COR-L47 (cell line): ENCODE results near the gene FLNB.
"Not testable (repeated sequence)": the region's sequence is repeated elsewhere in the genome, so short reads cannot be mapped to it uniquely, and the experiment has no call there.

Source experiments
- DNase-seq: peaks from one replicate; lab custom pipeline; 2025; lab: John Stamatoyannopoulos, UW

FLNB gene

DNA sequence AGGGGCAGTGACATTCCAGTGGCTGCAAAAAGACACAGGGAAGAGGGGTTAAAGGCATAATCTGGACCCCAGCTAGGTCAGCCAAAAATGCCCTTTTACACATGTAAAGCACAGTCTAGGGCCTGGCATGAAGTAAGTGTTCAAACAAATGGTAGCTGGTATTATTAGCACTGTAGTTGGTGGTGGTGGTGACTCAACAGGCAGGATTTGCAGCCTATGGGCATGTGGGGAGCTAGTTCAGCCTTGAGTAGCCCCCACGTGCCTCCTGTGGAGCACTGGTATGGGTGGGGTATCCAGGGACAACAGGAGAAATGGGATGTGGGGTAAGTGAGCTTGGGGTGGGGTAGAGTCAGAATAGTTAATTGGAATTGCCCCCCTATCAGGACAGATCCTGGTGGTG lies 175.0 kb downstream of the FLNB start:
- no peak for DNase-seq

DNA sequence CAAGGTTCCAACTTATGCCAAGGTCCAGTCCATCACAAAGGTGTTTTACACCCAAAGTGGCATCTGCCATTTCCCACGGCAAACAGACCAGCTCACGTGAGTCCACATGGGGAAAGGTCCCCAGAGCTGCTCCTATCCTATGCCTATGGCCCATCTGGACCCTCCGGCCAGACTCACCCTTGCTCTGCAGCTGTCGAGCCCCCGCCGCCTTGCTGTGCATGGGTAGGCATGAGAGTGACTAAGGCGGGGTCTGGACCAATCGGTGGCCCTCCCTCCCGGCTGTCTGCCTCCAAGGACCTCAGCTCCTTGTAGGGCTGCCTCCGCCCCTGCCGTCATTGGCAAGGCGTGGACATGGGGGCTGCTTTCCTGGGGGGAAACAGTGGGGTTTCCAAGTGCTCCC lies 175.7 kb downstream of the FLNB start:
- no peak for DNase-seq

DNA sequence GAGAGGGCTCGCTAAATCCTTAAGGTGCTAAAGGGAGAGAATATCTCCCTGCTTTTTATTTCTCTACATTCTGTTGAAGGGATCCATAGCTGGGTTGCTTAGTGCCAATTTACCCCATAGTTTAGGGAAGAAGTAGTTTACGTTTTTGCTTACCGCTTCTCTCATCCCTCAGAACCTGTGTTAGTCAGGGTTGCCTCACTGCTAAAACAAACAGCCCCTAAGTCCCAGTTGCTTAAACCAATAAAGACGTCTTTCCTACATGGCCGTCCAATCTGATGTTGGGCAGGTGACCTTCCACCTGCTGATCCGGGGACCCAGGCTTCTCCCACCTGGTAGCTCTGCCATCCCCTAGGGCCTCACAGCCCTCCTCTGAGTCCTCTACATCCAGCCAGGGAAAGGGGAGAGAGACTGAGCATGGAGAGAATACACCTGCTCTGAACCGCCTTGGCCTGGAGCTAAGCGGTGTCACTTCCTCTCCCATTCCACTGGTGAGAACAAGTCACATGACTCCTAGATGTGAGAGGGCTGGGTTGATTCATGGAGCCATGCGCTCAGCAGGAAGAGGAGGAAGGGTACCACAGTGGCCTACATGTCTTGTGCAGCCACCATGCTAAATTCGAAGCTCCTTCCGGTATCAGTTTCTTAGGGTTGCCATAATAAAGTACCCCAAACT lies 176.2 kb downstream of the FLNB start:
- DNase-seq, result no peak

DNA sequence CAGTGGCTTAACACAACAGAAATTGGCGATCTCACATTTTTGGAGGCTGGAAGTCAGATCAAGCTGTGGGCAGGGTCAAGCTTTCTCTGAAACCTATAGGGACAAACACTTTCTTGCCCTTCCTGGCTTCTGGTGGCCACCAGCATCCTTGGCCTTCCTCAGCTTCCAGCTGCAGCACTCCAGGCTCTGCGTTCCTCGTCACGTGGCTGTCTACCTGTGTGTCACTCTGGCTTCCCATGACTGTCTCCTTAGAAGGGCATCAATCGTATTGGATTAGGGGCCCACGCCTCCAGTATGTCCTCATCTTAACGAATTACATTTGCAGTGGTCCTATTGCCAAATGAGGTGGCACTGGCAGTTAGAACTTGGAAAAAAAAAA lies 176.7 kb downstream of the FLNB start:
- DNase-seq, result no peak

DNA sequence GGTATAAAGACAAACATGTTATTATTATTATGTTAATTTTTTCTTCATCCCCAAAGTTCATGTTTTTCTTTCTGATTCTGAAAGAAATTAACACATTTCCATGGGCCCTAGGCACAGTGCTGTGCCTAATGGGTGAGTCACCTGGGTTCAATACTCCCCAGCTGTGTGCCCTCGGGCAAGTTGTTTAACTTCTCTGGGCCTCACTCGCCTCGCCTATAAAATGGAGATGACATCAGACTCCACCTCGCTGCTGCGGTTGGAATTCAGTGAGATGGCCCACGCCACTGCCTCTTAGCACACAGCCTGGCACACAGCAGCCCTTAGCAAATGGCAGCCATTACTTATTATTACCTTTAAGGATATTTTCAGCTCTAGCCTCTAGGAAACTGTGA lies 179.9 kb downstream of the FLNB start:
- DNase-seq, result no peak

DNA sequence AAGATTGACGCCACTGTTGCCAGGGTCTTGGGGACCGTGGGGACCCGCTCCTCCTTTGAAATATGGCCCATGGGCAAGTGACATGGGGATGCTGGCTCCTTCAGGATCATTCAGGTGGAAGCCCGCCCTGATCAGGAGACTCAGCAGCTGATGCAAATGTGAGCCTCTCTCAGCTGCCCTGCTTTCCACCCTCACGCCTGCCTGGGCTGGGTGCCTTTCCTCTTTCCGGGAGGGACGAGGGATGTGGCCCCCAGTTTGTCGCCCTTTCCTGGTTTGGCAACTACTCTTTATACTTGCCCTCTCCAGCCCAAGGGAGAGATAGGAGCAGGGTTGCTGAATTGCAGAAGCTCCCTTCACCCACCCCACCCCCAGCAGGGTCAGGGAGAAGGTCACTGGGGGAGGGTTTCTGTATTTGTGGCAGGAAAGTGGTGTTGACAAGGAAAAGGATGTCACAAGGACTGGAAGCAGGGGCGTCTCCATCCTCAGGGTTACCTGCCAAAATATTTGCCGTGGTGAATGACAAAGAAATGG lies 180.8 kb downstream of the FLNB start:
- DNase-seq, result no peak

DNA sequence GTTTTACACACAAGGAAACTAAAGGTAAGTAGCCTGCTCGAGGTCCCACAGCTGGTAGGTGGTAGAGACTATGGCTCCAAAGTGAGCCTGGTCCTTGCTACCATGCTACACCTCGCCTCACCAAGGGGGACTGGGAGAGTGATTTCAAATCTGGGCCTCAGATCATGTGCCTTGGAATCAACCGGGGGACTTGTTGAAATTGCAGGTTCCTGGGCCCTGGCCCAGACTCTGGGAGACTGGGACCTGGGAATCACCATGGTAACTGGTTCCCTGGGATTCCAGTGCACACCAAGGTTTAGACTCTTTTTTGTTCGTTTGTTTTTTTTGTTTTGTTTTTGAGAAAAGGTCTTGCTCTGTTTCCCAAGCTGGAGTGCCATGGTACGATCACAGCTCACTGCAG lies 181.5 kb downstream of the FLNB start:
- DNase-seq, result no peak

DNA sequence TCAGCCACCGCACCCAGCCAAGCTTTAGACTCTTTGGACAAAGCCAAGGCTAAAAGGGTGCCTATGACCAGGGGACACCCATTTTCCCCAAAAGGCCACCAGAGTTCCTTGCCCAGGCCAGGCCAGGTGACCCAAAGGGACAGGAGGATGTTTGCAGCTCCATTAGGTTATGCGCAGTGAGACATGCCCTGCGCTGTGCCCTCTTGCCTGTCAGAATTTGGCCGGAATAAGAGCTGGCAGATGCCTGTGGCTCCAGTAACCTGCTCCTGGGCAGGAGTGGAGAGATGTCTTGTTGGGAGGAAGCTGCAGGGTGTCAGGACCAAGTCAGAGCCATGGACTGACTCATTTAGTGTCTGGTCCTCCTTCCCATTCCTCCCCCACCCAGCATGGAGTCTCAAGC lies 182.1 kb downstream of the FLNB start:
- no peak for DNase-seq

DNA sequence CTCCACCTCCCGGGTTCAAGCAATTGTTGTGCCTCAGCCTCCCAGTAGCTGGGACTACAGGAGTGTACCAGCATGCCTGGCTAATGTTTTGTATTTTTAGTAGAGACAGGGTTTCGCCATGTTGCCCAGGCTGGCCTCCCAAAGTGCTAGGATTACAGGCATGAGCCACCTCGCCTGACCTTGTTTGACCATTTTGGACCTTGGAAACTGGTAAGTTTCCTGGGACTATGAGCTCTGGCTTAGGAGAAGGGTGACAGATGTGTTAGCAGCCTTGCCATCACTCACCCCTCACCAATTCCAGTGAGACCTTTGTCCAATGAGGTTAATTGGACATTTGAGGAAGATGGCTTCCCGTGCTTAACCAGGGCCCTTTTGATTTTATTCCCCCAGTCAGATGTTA lies 182.7 kb downstream of the FLNB start:
- DNase-seq, result no peak

DNA sequence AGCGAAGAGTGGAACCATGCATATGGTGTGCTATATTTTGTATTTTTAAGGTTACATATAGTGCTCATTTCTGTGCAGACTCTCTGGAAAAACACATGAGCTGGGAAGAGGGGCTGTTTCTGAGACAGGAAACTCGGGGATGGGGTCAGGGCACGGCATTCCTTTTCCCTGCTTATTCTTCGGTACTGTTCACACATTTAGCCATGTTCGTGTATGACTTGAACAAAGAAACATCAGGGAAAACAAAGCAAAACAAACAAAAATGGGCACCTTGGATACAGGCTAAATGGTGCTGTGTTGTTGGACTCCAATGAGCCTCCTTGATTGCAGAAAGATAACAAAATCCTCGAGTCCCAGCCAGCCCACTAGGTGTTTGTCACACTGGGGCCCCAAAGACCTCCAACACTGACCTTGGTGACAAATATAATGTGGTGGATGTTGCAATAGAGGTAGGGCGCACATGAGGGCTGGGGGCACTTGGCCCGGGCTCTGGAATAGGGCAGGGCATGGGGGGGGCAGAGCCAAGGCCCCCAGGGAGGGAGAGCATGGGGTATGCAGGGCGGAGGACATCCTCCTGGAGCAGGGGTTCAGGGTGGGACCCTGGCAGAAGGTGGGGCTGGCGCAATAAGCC lies 183.3 kb downstream of the FLNB start:
- DNase-seq, result no peak

DNA sequence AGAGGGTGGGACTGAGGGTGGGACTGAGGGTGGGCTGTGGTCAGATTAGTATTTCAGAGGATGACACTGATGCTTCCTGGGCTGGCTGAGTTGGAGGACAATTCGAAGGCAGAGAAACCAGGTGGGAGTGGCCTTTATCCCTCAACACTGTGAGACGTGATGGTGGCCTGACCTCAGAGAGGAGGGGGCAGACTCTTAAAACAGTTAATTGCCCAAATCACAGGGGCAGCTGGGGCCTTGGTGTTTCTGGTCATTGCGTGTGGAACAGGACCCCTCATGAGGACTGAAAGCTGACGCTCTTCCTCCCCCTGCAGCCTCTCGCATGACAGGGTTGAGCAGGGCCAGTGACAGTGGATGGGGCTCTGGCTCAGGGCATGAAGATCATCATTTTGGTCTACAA lies 183.8 kb downstream of the FLNB start:
- no peak for DNase-seq

DNA sequence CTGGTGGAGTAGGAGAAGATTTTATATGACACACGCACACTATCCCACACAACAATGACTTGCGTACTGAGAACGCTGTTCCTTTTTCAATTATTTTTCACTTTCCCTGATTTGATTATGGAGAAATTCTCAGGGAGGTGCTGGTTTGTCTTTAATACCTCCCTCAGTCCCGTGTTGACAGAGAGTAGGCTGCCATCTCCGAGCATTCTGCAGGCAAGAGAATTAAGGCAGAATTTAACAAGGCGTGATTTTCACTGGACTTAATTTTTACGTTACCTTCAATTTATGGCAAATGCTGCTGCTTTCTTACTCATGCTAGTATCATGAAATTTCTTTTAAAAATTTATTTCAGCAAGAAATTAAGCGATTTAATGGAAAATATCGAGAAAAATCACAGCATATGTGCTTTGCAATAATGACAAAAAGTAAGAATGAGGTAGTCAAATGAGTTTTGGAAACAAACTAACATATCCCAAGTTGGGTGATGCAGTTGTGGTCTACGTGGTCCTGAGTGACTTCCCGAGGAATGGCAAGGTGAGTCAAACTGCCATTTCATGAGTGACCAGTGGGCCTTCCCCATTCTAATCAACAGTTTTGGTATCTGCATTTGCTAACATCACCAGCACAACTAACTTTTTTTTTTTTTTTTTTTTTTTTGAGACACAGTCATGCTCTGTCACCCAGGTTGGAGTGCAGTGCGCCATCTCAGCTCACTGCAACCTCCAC lies 185.6 kb downstream of the FLNB start:
- no peak for DNase-seq

DNA sequence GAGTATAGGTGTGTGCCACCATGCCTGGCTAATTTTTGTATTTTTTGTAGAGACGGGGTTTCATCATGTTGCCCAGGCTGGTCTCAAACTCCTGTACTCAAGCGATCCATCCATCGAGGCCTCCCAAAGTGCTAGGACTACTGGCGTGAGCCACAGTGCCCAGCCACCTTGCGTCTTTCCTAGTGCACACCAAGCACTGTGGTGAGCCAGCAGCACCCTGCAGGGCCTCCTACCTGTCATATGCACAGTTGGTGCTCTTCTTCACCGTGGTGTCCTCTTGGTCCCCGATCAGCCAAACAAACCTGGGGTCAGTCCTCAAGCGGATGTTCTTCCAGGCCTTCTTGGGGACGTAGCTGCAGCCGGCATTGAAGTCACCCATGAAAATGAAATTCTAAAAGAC lies 189.4 kb downstream of the FLNB start:
- DNase-seq, result no peak

DNA sequence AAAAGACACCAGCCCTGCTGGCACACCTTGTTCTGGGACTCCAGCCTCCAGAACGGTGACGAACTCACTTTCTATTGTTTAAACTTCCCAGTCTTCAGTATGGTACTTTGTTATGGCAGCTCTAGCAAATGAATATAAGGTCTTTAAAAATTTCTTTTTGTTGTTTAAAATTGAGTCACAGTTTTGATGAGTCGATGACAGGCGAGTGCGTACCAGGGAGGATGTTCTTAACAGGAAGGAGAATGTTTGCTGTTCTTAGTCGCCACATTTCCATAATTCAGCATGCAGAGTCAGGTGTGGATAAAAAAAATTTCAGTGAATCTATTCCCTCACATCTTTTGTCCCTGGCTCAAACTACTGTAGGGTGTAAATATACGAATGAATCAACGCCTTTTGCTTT lies 190.1 kb downstream of the FLNB start:
- DNase-seq, result no peak

DNA sequence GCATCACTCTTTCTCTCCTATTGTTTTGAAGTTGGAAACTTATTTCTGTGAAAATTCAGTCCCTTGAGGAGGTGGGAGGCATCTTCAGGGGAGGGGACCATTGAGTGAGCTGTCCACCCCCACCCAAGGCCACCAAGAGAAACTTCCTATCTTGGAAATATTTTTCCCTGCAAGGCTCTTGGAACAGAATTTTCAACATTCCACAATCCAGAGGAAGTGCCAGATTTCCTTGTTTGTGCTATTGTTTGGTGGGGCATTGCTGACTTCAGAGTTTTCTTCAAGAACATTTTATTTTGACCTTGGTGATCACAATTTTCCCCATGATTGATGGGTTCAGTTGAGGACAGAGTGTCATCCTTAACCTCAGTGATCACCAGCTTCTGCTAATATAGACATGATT lies 190.6 kb downstream of the FLNB start:
- DNase-seq, result no peak

DNA sequence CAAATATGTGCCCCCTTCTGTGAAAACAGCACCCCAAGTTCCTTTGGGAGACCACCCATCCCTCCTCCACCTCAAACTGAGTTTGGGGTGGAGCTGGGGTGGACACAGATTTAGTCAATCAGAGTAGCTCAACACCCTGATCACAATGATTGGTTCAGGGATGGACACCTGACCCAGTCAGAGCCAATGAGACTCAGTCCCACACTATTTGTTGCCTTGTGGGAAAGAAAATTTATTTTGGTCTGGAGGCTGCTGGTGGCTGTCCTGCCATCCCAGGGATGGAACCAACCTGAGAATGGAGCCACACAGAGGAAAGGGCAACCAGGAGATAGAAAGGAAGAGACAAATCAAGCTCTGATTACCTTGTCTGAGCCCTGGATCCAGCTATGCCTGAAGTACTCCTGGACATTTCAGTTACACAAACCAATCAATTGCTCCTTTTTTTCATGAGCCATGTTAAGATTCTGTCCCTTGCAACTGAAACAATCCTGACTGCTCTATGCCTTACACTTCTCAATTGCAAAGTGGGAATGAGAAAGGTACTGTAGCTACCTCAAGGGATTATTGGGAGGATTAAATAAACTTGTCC lies 192.0 kb downstream of the FLNB start:
- DNase-seq, result no peak

DNA sequence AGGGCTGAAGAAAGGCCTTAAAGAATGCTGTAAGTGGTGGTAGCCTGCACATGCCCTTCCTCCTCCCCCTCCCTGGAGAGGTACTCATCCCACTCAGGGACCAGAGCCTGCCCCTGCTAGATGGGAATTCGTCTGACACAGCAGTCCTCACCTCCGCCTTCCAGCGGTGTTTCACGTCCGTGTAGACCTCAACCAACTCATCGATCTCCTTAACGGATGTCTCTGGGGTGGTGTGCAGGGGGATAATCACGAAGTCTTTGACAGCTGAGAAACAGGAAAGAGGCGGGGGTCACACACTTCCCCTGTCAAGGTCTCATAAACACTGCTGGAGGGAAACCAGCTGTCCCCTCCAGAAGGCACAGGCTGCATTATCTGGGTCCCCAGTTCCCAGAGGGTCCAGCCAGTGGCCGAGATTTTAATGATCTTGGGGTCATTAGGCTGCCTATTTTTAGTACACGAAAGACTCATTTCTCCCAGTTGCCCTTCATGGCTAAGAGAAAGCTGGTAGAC lies 192.7 kb downstream of the FLNB start:
- no peak for DNase-seq

DNA sequence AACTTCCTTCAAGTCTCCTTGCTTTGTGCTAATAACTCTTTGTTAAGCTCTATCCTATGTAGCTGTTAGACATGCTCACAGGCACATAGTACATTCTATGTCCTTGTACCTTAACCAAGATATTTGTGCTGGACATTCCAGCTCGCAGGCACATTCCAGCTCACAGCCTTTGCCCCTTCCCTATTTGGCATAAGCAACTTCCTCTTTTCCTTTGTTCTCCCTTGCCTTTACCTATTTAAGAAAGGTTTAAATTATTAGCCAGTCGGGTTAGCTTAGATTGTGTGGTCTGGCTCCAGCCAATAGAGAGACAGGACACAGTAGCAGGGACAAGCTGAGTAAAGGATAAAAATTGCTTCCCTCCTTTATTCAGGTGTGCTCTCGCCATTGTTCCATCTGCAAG lies 193.2 kb downstream of the FLNB start:
- DNase-seq, result not testable (repeated sequence)

DNA sequence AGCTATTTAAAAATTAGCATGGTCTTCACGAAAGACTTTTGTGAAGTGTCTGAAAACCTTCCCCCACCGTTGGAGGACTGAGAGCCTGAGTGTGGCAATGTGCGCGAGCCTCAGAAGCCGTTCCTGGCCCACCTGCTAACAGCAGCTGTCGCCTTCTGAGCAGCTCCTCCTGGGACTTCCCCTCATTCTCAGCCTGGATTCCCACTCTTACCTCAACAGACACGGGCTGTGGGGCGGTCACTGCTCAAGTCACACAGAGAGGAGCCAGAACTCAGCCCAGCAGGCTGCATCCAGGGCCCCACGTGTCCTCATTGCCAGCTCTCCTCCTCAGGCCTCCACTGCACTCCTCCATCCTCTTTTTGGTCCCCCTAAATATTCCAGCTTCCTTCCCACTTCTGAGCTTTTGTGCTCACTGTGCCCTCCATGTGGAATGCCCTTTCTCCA lies 194.7 kb downstream of the FLNB start:
- no peak for DNase-seq

DNA sequence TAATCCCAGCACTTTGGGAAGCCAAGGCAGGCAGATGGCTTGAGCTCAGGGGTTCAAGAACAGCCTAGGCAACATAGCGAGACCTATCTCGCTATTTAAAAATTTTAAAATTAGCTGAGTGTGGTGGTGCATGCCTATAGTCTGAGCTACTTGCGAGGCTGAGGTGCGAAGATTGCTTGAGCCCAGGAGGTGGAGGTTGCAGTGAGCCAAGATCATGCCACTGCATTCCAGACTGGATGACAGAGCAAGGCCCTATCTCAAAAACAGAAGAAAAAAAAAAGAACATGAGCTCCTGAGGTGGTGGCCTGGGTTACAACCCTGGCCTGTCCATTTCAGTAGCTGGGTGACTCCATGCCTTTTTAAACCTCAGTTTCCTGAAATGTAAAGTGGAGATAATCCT lies 195.3 kb downstream of the FLNB start:
- DNase-seq, result no peak

DNA sequence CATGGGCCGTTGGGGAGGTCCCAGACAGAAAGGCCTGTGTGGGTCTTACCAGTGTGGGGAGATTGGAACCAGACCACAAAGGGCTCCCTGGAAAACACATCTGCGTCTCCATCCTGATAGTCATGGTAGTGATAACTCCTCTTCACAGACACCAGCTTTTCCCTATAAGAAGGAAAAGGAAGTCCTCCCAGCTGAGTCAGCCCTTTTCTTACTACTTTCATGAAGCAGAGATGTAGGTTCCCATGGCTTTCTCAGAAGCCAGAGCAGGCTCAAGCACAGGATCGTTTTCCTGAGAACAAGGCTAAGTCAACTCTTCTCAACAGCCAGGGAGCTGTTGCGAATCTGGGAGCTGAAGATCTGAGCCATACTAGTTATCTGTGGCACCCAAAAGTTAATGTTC lies 196.5 kb downstream of the FLNB start:
- DNase-seq, result no peak

DNA sequence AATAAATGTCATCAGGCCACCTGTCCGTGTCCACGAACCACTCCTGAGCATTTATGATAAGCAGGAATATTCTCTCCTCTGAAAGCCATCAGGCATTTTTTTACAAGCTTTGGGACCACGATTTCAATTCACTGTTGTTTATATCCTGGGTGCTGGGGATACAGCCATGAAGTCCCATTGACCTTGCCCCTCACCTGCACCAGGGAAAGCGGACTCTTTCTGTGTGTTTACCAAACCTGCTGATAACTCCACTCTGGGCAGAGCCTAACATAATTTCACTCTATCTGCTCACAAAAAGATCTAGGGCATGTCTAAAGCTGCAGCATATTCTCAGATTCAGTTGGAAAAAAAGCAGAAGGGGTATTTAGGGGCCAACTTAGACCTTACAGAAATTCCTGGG lies 197.8 kb downstream of the FLNB start:
- DNase-seq, result no peak
